ENCODE results near the gene GPC1.

GPC1 gene

DNA sequence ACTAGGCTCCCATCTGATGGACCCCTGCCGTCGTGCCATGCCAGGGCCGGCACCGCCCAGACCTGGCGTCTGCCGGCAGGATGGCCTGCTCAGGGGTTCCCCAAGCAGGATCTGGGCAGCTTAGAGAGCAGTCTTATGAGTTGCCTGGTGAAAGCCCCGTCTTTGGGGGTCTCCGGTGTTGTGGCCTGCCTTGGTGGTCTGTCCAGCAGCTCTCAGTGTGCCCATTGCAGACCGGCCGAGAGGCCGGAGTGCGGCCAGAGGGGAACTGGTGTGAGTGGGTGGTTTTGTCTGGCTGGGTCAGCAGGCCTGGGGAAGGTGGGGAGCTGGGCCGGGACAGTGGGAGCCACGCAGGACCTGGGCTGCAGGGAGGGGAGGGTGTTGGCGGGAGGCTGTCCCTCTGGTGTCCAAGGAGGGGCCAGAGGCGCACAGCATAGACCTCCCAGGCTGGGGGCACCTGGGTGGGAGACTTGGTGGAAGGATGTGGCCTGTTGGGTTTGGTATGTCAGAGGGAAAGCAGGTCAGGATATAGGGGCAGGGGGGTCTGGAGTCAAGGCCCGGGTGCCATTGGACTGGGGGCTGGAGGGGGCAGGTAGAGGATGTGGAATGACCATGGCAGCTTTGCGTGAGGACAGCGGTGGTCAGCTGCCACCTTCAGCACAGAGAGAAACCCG, 16.5 kb downstream of the GPC1 start:
- in situ Hi-C loops (cut with MboI; ENCODE audit: low sequenced_read_pairs, unreplicated experiment), result no loop called here
- DNase-seq (ENCODE audit: low spot score), result no peak
- no peak for TF ChIP-seq CTCF (IDR thresholded peaks at IDR 0.05; ENCODE audit: borderline replicate concordance, control extremely low read depth, extremely low read depth, insufficient read depth, missing control alignments)

DNA sequence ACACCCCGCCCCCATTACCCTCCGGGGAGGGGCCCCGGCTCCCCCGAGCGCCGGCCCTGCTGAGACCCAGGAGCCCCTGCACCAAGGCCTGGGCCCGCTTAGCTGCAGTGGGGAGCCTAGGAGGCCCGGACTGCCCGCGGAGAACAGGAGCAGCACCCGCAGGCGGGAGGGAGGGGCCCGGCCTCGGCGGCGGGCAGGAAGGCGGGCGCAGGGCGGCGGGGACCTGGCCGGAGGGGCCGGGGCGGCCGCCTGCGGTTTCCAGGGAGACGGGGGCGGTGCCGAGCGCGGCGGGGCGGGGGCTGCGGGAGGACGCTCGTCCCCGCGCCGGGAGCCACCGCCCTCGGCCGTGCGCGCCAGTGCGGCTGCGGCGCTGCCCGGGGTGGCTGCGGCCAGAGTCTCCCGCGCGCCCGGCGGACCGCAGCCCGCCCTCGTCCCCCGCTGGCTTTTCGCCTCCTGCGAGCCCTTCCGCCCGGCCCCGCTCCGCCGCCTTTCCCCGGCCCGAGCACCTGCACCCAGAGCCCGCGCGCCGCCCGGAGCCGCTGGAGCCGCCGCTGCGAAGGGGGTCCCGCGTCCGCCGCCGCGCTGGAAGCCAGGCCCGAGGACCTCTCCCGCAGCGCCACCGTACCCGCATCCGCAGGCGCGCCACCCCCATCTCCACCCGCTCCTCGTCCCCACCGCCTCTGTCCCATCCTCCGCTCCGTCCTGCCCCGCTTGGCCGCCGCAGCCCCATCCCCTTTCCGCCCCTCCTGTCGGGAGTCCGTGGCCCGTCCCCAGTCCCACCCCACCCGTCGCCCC, 17.2 kb downstream of the GPC1 start:
- DNase-seq (ENCODE audit: low spot score), result peak; percentile 79
- TF ChIP-seq CTCF (IDR thresholded peaks at IDR 0.05; ENCODE audit: borderline replicate concordance, control extremely low read depth, extremely low read depth, insufficient read depth, missing control alignments), result no peak
- in situ Hi-C loops (cut with MboI; ENCODE audit: low sequenced_read_pairs, unreplicated experiment), result no loop called here

DNA sequence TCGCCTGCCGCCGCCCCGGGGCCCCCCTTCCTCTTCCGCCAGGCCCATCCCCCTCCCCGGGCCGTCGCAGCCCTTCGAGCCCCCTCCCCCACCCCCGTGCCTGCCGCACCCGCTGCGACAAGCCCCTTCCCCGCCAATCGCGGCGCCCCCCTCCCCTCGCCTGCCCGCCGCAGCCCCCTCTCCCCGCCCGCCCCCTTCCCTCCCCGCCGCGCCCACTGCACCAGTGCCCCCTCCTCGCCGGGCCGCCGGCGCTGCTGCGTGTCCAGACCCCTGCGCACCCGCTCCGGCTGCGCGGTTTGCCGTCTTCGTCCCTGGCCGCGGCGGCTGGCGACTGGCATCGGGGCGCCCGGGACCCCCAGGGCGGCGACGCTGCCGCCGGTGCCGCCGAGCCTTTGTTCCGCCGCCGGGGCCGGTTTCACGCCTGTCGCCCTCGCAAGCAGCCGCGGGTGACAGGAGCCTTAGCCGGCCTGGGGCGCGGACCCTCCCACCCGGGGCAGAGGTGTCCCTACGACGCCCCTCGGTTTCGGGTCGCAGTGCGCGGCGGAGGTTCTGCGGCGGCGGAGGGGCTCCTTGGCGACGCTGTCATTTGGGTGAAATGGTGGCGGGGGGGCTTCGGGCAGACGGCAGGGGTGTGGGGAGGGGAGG, 18.1 kb downstream of the GPC1 start:
- TF ChIP-seq CTCF (IDR thresholded peaks at IDR 0.05; ENCODE audit: borderline replicate concordance, control extremely low read depth, extremely low read depth, insufficient read depth, missing control alignments), result no peak
- DNase-seq (ENCODE audit: low spot score), result no peak
- in situ Hi-C loops (cut with MboI; ENCODE audit: low sequenced_read_pairs, unreplicated experiment), result no loop called here

- TF ChIP-seq CTCF (IDR thresholded peaks at IDR 0.05; ENCODE audit: borderline replicate concordance, control extremely low read depth, extremely low read depth, insufficient read depth, missing control alignments), result no peak
- no peak for DNase-seq (ENCODE audit: low spot score)
- in situ Hi-C loops (cut with MboI; ENCODE audit: low sequenced_read_pairs, unreplicated experiment), result no loop called here
These were observed 18.8 kb downstream of the GPC1 start for GRCh38 chr2:240454106-240454901.

- no peak for TF ChIP-seq CTCF (IDR thresholded peaks at IDR 0.05; ENCODE audit: borderline replicate concordance, control extremely low read depth, extremely low read depth, insufficient read depth, missing control alignments)
- in situ Hi-C loops (cut with MboI; ENCODE audit: low sequenced_read_pairs, unreplicated experiment), result no loop called here
These were observed 19.8 kb downstream of the GPC1 start for GRCh38 chr2:240455272-240455646.

More at GRCh38 chr2:240455272-240455646, 19.8 kb downstream of the GPC1 start:
- no peak for DNase-seq (ENCODE audit: low spot score)

Measured in GM13976 (cell line).